Right ventricle myocardium inferior (tissue), 1 donor: Measurements from ENCODE around the gene CHML. TPM values are rescaled to one million over a fixed set of nuclear protein-coding genes. Genes with fewer than 3 reads are reported as not detected.

ENCODE experiments used
- ATAC-seq: fragments of 200-7000 bp; cut with Tn5 transposase; one replicate; pipeline ENCODE4 v1.9.1; 2020; ENCODE audit warnings: mild to moderate bottlenecking, moderate library complexity
- DNase-seq: peaks from one replicate; pipeline ENCODE4 v3.0.0; 2021; ENCODE audit errors: missing footprints
- intact Hi-C: fragments of 100-400 bp; cut with DNase I; formaldehyde crosslinking; loops from one replicate; pipeline ENCODE4 v1.11.0; 2022
- total RNA-seq: library from RNA; stranded (reverse); fragmentation: NEBNext Ultra II Directional; extraction: Animal tissue kit (Norgen Biotek cat#: 25700); gene quantifications from one replicate; pipeline ENCODE4 v1.2.1, GENCODE V29; 2021
- donor health status: DM: no; HTN: yes; CAD: no; lungs with severe emphysema.

The CHML gene
- total RNA-seq, 1 donor from 2014 or later, result 6.6 TPM

- no peak for ATAC-seq
- intact Hi-C loops, result no loop called here
- DNase-seq, result no peak
These were observed 9.3 kb downstream of the CHML start for GRCh38 chr1:241630899-241631298.

GRCh38 chr1:241630476-241630875 is 9.7 kb downstream of the CHML start:
- intact Hi-C loops, result no loop called here
- ATAC-seq (no peak), DNase-seq (no peak)

GRCh38 chr1:241630005-241630404 is 10.2 kb downstream of the CHML start:
- ATAC-seq (no peak), DNase-seq (no peak)
- intact Hi-C loops, result no loop called here

GRCh38 chr1:241627453-241628259 is 12.5 kb downstream of the CHML start:
- ATAC-seq (no peak), DNase-seq (no peak)
- intact Hi-C loops, result no loop called here

- intact Hi-C loops, result no loop called here
- ATAC-seq (no peak), DNase-seq (no peak)
These were observed 15.2 kb downstream of the CHML start for GRCh38 chr1:241624935-241625334.

- peak; percentile 59 for ATAC-seq
- intact Hi-C loops, result no loop called here
These were observed 17.5 kb downstream of the CHML start for GRCh38 chr1:241622669-241623068.

GRCh38 chr1:241617426-241617825 is 22.7 kb downstream of the CHML start:
- DNase-seq (no peak), ATAC-seq (no peak)
- intact Hi-C loops, result loop anchor here (10.0 kb wide), 1 partner anchor 377 kb away; the partner anchor contains the start of gene MAP1LC3C

More at GRCh38 chr1:241622669-241623068, 17.5 kb downstream of the CHML start:
- no peak for DNase-seq

- intact Hi-C loops, result loop anchor here (10.0 kb wide), 1 partner anchor 379 kb away; the partner anchor contains the start of gene MAP1LC3C
- DNase-seq, result no peak
- no peak for ATAC-seq
These were observed 24.9 kb downstream of the CHML start for GRCh38 chr1:241615043-241615974.

GRCh38 chr1:241614572-241614971 is 25.6 kb downstream of the CHML start:
- DNase-seq, result no peak
- intact Hi-C loops, result loop anchor here (5.0 to 10.0 kb wide), 2 partner anchors 233 to 380 kb away; partner anchors contain the start of genes EXO1 and MAP1LC3C
- ATAC-seq, result no peak

- DNase-seq (no peak), ATAC-seq (no peak)
- intact Hi-C loops, result loop anchor here (5.0 to 10.0 kb wide), 2 partner anchors 233 to 381 kb away; partner anchors contain the start of genes EXO1 and MAP1LC3C
These were observed 26.0 kb downstream of the CHML start for GRCh38 chr1:241614144-241614543.

GRCh38 chr1:241612533-241613477 is 27.4 kb downstream of the CHML start:
- ATAC-seq, result no peak
- DNase-seq, result no peak
- intact Hi-C loops, result loop anchor here (5.0 to 10.0 kb wide), 2 partner anchors 234 to 382 kb away; partner anchors contain the start of genes EXO1 and MAP1LC3C

- DNase-seq (no peak), ATAC-seq (no peak)
- intact Hi-C loops, result loop anchor here (5.0 to 10.0 kb wide), 2 partner anchors 236 to 383 kb away; partner anchors contain the start of genes EXO1 and MAP1LC3C
These were observed 28.4 kb downstream of the CHML start for GRCh38 chr1:241611736-241612135.

- ATAC-seq (peak; percentile 83), DNase-seq (no peak)
- intact Hi-C loops, result loop anchor here (5.0 to 10.0 kb wide), 2 partner anchors 236 to 384 kb away; partner anchors contain the start of genes EXO1 and MAP1LC3C
These were observed 29.1 kb downstream of the CHML start for GRCh38 chr1:241611063-241611462.

- ATAC-seq (peak; percentile 70), DNase-seq (no peak)
- intact Hi-C loops, result loop anchor here (5.0 to 10.0 kb wide), 2 partner anchors 237 to 385 kb away; partner anchors contain the start of genes EXO1 and MAP1LC3C
These were observed 29.9 kb downstream of the CHML start for GRCh38 chr1:241610056-241610815.

- DNase-seq (no peak), ATAC-seq (no peak)
- intact Hi-C loops, result no loop called here
These were observed 31.7 kb downstream of the CHML start for GRCh38 chr1:241608379-241609033.

GRCh38 chr1:241607497-241607896 is 32.7 kb downstream of the CHML start:
- intact Hi-C loops, result no loop called here
- no peak for ATAC-seq

GRCh38 chr1:241606544-241606943 is 33.6 kb downstream of the CHML start:
- no peak for ATAC-seq
- no peak for DNase-seq
- intact Hi-C loops, result no loop called here

More at GRCh38 chr1:241607497-241607896, 32.7 kb downstream of the CHML start:
- DNase-seq, result no peak
